ENCODE measurements around the gene IFT122. TPM values are rescaled to one million over a fixed set of nuclear protein-coding genes. Genes with fewer than 3 reads are reported as not detected.

Gene IFT122
- total RNA-seq, 4 donors from 2014 or later: 4.1 to 70.2 (median 38.6) TPM

- Histone ChIP-seq H3K27me3 (no peaks in the 10 kb centered on the region), H3K27ac (no peak overlapping the region), H3K36me3 (no peaks in the 10 kb centered on the region), H3K4me3 (no peak overlapping the region), H3K9me3 (no peaks in the 10 kb centered on the region), H3K4me1 (peaks cover 0 to 2% of the 10 kb centered on the region in 2 donors)
- intact Hi-C loops (cut with DNase I; ENCODE audit: low total_unique reads): no loop called here
- TF ChIP-seq CTCF (IDR thresholded peaks at IDR 0.05) (no peak), POLR2A (IDR thresholded peaks at IDR 0.05) (no peak)
- no peak for DNase-seq
Measured at GRCh38 chr3:129422897-129423296, 17.1 kb upstream of the IFT122 start.

DNA sequence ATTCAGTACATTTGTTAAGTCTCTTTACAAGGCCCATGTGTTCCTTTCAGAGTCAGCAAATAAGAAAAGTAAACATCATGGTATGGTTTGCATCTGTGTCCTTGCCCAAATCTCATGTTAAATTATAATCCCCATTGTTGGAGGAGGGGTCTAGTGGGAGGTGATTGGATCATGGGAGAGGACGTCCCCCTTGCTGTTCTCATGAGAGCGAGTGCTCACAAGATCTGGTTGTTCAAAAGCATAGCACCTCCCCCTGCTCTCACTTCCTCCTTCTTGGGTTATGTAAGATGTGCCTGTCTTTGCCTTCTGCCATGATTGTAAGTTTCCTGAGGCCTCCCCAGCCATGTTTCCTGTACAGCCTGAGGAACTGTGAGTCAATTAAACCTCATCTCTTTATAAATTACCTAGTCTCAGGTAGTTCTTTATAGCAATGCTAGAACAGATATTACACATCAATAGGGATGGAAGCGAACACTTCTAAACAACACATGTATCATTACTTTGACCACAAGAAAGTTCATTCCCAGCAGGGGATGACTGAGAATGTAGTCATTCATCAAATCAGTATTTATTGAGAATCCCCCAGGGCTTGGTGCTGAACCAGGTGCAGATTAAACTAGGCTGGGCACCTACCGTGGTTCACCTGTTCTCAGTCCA, 15.7 kb upstream of the IFT122 start:
- Histone ChIP-seq H3K27me3 (no peaks in the 10 kb centered on the region), H3K4me1 (peaks cover 0 to 6% of the 10 kb centered on the region in 2 donors), H3K9me3 (no peaks in the 10 kb centered on the region), H3K4me3 (no peak overlapping the region), H3K27ac (no peak overlapping the region), H3K36me3 (no peaks in the 10 kb centered on the region)
- intact Hi-C loops (cut with DNase I; ENCODE audit: low total_unique reads): no loop called here
- TF ChIP-seq POLR2A (IDR thresholded peaks at IDR 0.05): no peak
- TF ChIP-seq CTCF (IDR thresholded peaks at IDR 0.05): no peak
- DNase-seq: no peak

DNA sequence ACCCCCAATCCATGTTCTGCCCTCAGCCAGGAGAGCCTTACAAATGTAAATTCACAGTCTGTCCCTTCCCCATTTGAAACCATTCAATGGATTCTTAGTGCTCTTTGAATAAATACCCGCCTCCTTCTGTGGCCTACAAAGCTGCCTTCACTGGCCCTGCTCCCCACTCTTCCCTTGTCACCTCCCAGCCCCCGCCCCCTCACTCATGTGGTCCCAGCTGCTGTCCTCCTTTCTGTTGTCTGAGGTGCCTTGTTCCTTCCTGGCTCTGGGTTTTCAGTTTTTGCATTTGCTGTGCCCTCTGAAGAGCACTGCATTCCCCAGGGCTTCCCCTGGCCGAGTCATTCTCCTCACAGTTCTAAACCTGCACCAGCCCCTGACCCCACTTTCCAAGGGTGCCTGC, 14.8 kb upstream of the IFT122 start:
- Histone ChIP-seq H3K27ac (no peak overlapping the region), H3K9me3 (no peaks in the 10 kb centered on the region), H3K27me3 (no peaks in the 10 kb centered on the region), H3K4me1 (peaks cover 0 to 6% of the 10 kb centered on the region in 2 donors), H3K4me3 (no peak overlapping the region), H3K36me3 (no peaks in the 10 kb centered on the region)
- intact Hi-C loops (cut with DNase I; ENCODE audit: low total_unique reads): no loop called here
- DNase-seq: no peak
- TF ChIP-seq CTCF (IDR thresholded peaks at IDR 0.05) (no peak), POLR2A (IDR thresholded peaks at IDR 0.05) (no peak)

- Histone ChIP-seq H3K27me3 (no peaks in the 10 kb centered on the region), H3K4me3 (no peak overlapping the region), H3K27ac (no peak overlapping the region), H3K4me1 (peaks cover 0 to 6% of the 10 kb centered on the region in 2 donors), H3K9me3 (no peaks in the 10 kb centered on the region), H3K36me3 (no peaks in the 10 kb centered on the region)
- DNase-seq: no peak
- TF ChIP-seq CTCF (IDR thresholded peaks at IDR 0.05) (no peak), POLR2A (IDR thresholded peaks at IDR 0.05) (no peak)
- intact Hi-C loops (cut with DNase I; ENCODE audit: low total_unique reads): no loop called here
Measured at GRCh38 chr3:129425619-129426018, 14.4 kb upstream of the IFT122 start.

DNA sequence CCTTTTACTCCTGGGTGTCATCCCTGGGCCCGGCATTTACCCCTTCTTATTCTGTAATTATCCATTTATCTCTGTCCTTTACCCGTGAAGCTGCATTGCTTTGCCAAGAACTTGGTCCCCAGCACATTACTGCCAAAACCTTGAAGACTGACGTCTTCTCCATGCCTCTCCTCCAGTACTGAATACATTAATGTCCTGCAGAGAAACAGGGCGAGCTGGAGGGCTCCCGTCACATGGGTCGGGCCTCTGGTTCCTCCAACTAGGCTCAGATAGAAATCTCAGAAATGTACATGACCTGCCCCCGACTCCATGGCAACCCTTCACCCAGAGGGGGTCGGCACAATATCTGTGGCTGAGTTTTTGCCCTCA, 12.0 kb upstream of the IFT122 start:
- TF ChIP-seq POLR2A (IDR thresholded peaks at IDR 0.05) (no peak), CTCF (IDR thresholded peaks at IDR 0.05) (no peak)
- H3K27me3 ChIP-seq: no peaks in the 10 kb centered on the region
- H3K27ac ChIP-seq: no peak overlapping the region
- no peaks in the 10 kb centered on the region for H3K9me3 ChIP-seq
- H3K4me1 ChIP-seq: peaks cover 0 to 6% of the 10 kb centered on the region in 2 donors
- intact Hi-C loops (cut with DNase I; ENCODE audit: low total_unique reads): no loop called here
- H3K36me3 ChIP-seq: no peaks in the 10 kb centered on the region
- peak overlapping the region; percentile 30 to 47 for H3K4me3 ChIP-seq
- no peak for DNase-seq
